ENCODE data around the gene CEP89.

CEP89 gene

DNA sequence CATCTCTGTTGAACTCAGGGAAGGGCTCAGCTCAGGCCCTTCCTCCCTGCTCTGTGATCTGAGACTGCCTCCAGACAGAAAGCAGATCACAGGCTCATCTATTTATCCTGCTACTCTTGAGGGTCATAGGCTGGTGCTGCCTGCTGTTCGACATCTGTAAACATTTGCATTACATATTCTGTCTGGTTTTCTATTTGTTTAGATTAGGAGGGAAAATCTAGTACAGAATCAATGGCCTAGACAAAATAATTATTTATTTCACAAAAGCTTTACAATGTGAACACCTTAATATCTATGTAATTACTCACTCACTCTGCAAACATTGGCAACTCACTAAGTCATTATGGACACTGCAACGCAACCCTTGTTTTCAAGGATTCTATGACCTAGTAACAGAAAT lies 43.0 kb downstream of the CEP89 start:
- TF ChIP-seq EP300 (IDR thresholded peaks at IDR 0.05; ENCODE audit: borderline replicate concordance) (no peak), YY1 (IDR thresholded peaks at IDR 0.05; ENCODE audit: low read depth) (no peak), RAD21 (IDR thresholded peaks at IDR 0.05; ENCODE audit: low read depth) (no peak), TCF12 (IDR thresholded peaks at IDR 0.05; ENCODE audit: low read depth) (no peak), ZBTB7A (IDR thresholded peaks at IDR 0.05; ENCODE audit: low read depth) (no peak), NFIC (IDR thresholded peaks at IDR 0.05) (no peak), TEAD4 (IDR thresholded peaks at IDR 0.05) (no peak), CREB1 (IDR thresholded peaks at IDR 0.05; ENCODE audit: low read depth) (no peak), USF1 (IDR thresholded peaks at IDR 0.05) (no peak), EGR1 (IDR thresholded peaks at IDR 0.05) (no peak), TAF1 (IDR thresholded peaks at IDR 0.05; ENCODE audit: low read depth) (no peak)
- TF ChIP-seq, protein P1, sequence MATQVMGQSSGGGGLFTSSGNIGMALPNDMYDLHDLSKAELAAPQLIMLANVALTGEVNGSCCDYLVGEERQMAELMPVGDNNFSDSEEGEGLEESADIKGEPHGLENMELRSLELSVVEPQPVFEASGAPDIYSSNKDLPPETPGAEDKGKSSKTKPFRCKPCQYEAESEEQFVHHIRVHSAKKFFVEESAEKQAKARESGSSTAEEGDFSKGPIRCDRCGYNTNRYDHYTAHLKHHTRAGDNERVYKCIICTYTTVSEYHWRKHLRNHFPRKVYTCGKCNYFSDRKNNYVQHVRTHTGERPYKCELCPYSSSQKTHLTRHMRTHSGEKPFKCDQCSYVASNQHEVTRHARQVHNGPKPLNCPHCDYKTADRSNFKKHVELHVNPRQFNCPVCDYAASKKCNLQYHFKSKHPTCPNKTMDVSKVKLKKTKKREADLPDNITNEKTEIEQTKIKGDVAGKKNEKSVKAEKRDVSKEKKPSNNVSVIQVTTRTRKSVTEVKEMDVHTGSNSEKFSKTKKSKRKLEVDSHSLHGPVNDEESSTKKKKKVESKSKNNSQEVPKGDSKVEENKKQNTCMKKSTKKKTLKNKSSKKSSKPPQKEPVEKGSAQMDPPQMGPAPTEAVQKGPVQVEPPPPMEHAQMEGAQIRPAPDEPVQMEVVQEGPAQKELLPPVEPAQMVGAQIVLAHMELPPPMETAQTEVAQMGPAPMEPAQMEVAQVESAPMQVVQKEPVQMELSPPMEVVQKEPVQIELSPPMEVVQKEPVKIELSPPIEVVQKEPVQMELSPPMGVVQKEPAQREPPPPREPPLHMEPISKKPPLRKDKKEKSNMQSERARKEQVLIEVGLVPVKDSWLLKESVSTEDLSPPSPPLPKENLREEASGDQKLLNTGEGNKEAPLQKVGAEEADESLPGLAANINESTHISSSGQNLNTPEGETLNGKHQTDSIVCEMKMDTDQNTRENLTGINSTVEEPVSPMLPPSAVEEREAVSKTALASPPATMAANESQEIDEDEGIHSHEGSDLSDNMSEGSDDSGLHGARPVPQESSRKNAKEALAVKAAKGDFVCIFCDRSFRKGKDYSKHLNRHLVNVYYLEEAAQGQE (IDR thresholded peaks at IDR 0.05; ENCODE audit: low read depth): no peak
- TF ChIP-seq, protein P2, sequence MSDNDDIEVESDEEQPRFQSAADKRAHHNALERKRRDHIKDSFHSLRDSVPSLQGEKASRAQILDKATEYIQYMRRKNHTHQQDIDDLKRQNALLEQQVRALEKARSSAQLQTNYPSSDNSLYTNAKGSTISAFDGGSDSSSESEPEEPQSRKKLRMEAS (IDR thresholded peaks at IDR 0.05): no peak

- TF ChIP-seq EGR1 (IDR thresholded peaks at IDR 0.05): no peak
- TF ChIP-seq RAD21 (IDR thresholded peaks at IDR 0.05; ENCODE audit: low read depth): no peak
- no peak for TF ChIP-seq TAF1 (IDR thresholded peaks at IDR 0.05; ENCODE audit: low read depth)
- no peak for TF ChIP-seq USF1 (IDR thresholded peaks at IDR 0.05)
- no peak for TF ChIP-seq CREB1 (IDR thresholded peaks at IDR 0.05; ENCODE audit: low read depth)
- TF ChIP-seq, protein P1 (IDR thresholded peaks at IDR 0.05; ENCODE audit: low read depth): no peak
- no peak for TF ChIP-seq EP300 (IDR thresholded peaks at IDR 0.05; ENCODE audit: borderline replicate concordance)
- TF ChIP-seq NFIC (IDR thresholded peaks at IDR 0.05): no peak
- no peak for TF ChIP-seq ZBTB7A (IDR thresholded peaks at IDR 0.05; ENCODE audit: low read depth)
- TF ChIP-seq TEAD4 (IDR thresholded peaks at IDR 0.05): no peak
- no peak for TF ChIP-seq TCF12 (IDR thresholded peaks at IDR 0.05; ENCODE audit: low read depth)
These were observed 47.6 kb downstream of the CEP89 start for GRCh38 chr19:32924200-32924599.

- TF ChIP-seq, protein P2 (IDR thresholded peaks at IDR 0.05): no peak
- TF ChIP-seq EGR1 (IDR thresholded peaks at IDR 0.05): no peak
- no peak for TF ChIP-seq CEBPB (IDR thresholded peaks at IDR 0.05)
- TF ChIP-seq TAF1 (IDR thresholded peaks at IDR 0.05; ENCODE audit: low read depth): no peak
- TF ChIP-seq TEAD4 (IDR thresholded peaks at IDR 0.05): no peak
- no peak for TF ChIP-seq USF1 (IDR thresholded peaks at IDR 0.05)
- no peak for TF ChIP-seq YY1 (IDR thresholded peaks at IDR 0.05; ENCODE audit: low read depth)
- no peak for TF ChIP-seq NFIC (IDR thresholded peaks at IDR 0.05)
- no peak for TF ChIP-seq EP300 (IDR thresholded peaks at IDR 0.05; ENCODE audit: borderline replicate concordance)
- TF ChIP-seq CREB1 (IDR thresholded peaks at IDR 0.05; ENCODE audit: low read depth): no peak
- TF ChIP-seq TCF12 (IDR thresholded peaks at IDR 0.05; ENCODE audit: low read depth): no peak
- TF ChIP-seq FOXM1 (IDR thresholded peaks at IDR 0.05; ENCODE audit: borderline replicate concordance, low read depth): no peak
- TF ChIP-seq, protein P1 (IDR thresholded peaks at IDR 0.05; ENCODE audit: low read depth): no peak
- no peak for TF ChIP-seq RAD21 (IDR thresholded peaks at IDR 0.05; ENCODE audit: low read depth)
These were observed 50.1 kb downstream of the CEP89 start for GRCh38 chr19:32921624-32922023.

GRCh38 chr19:32919365-32919764 lies 52.4 kb downstream of the CEP89 start:
- TF ChIP-seq, protein P1 (IDR thresholded peaks at IDR 0.05; ENCODE audit: low read depth): no peak
- TF ChIP-seq RAD21 (IDR thresholded peaks at IDR 0.05; ENCODE audit: low read depth): no peak
- TF ChIP-seq NFIC (IDR thresholded peaks at IDR 0.05): no peak
- no peak for TF ChIP-seq EGR1 (IDR thresholded peaks at IDR 0.05)
- no peak for TF ChIP-seq CEBPB (IDR thresholded peaks at IDR 0.05)
- TF ChIP-seq CREB1 (IDR thresholded peaks at IDR 0.05; ENCODE audit: low read depth): no peak
- no peak for TF ChIP-seq ZBTB7A (IDR thresholded peaks at IDR 0.05; ENCODE audit: low read depth)
- TF ChIP-seq TAF1 (IDR thresholded peaks at IDR 0.05; ENCODE audit: low read depth): no peak
- TF ChIP-seq FOXM1 (IDR thresholded peaks at IDR 0.05; ENCODE audit: borderline replicate concordance, low read depth): no peak
- no peak for TF ChIP-seq TCF12 (IDR thresholded peaks at IDR 0.05; ENCODE audit: low read depth)
- no peak for TF ChIP-seq USF1 (IDR thresholded peaks at IDR 0.05)
- TF ChIP-seq TEAD4 (IDR thresholded peaks at IDR 0.05): no peak
- TF ChIP-seq, protein P2 (IDR thresholded peaks at IDR 0.05): no peak
- no peak for TF ChIP-seq YY1 (IDR thresholded peaks at IDR 0.05; ENCODE audit: low read depth)
- TF ChIP-seq EP300 (IDR thresholded peaks at IDR 0.05; ENCODE audit: borderline replicate concordance): no peak
